DOHH2 (cell line): ENCODE results near the gene MKLN1.

ENCODE experiments used
- H3F3A ChIP-seq: fragments of 200-600 bp; sonication (generic), shearing (Covaris generic); 2 replicates; pipeline ENCODE4 v1.6.0; 2016; ENCODE audit warnings: antibody characterized with exemption, mild to moderate bottlenecking; ENCODE audit not compliant: control insufficient read depth, insufficient read depth
- H3K27ac ChIP-seq: fragments of 200-600 bp; sonication (generic); 2 replicates; pipeline ENCODE4 v1.5.1; 2014; ENCODE audit warnings: low read depth, mild to moderate bottlenecking, low read length, moderate library complexity
- H3K27me3 ChIP-seq: fragments of 200-600 bp; sonication (generic); 2 replicates; pipeline ENCODE4 v1.6.1; 2014; ENCODE audit warnings: mild to moderate bottlenecking, low read length, mixed read lengths; ENCODE audit not compliant: control insufficient read depth
- H3K36me3 ChIP-seq: fragments of 200-600 bp; sonication (generic); 2 replicates; pipeline ENCODE4 v1.6.1; 2014; ENCODE audit warnings: mild to moderate bottlenecking, low read length, moderate library complexity, mixed read lengths; ENCODE audit not compliant: control insufficient read depth
- H3K4me1 ChIP-seq: fragments of 200-600 bp; sonication (generic); 2 replicates; pipeline ENCODE4 v1.6.1; 2014; ENCODE audit warnings: mild to moderate bottlenecking, low read length, mixed read lengths; ENCODE audit not compliant: control insufficient read depth
- H3K4me2 ChIP-seq: fragments of 200-600 bp; sonication (generic); 2 replicates; pipeline ENCODE4 v1.6.0; 2014; ENCODE audit warnings: mild to moderate bottlenecking, low read length, moderate library complexity
- H3K4me3 ChIP-seq: fragments of 200-600 bp; sonication (generic); 2 replicates; pipeline ENCODE4 v1.5.1; 2014; ENCODE audit warnings: mild to moderate bottlenecking, low read length, mixed read lengths
- H3K79me2 ChIP-seq: fragments of 200-600 bp; sonication (generic); 2 replicates; pipeline ENCODE4 v1.6.1; 2014; ENCODE audit warnings: mild to moderate bottlenecking, low read length, mixed read lengths; ENCODE audit not compliant: control insufficient read depth
- H3K9me2 ChIP-seq: fragments of 200-600 bp; sonication (generic); replicated peaks from 2 replicates; pipeline ENCODE4 v1.6.1; 2014; ENCODE audit warnings: mild to moderate bottlenecking, low read length, mixed read lengths; ENCODE audit not compliant: control insufficient read depth
- H3K9me3 ChIP-seq: fragments of 200-600 bp; sonication (generic); 2 replicates; pipeline ENCODE4 v1.6.1; 2014; ENCODE audit warnings: antibody characterized with exemption, low read length, mixed read lengths; ENCODE audit not compliant: control insufficient read depth, insufficient read depth
- H4K20me1 ChIP-seq: fragments of 200-600 bp; sonication (generic); 2 replicates; pipeline ENCODE4 v1.6.0; 2014; ENCODE audit warnings: low read depth, mild to moderate bottlenecking, antibody characterized with exemption, low read length, moderate library complexity; ENCODE audit not compliant: control insufficient read depth, insufficient read depth
- EZH2phosphoT487 ChIP-seq: fragments of 200-600 bp; sonication (generic); IDR thresholded peaks from 2 replicates; pipeline ENCODE4 v1.6.1; 2017; ENCODE audit warnings: borderline replicate concordance, mild to moderate bottlenecking, antibody characterized with exemption, low read length, moderate library complexity, mixed read lengths
- TF ChIP-seq, protein P1 (sequence below): fragments of 200-600 bp; sonication (generic); IDR thresholded peaks from one replicate; pipeline ENCODE4 v1.5.1; 2014; ENCODE audit warnings: antibody characterized with exemption, mild to moderate bottlenecking, low read depth, low read length; ENCODE audit not compliant: poor library complexity, severe bottlenecking

The MKLN1 gene

DNA sequence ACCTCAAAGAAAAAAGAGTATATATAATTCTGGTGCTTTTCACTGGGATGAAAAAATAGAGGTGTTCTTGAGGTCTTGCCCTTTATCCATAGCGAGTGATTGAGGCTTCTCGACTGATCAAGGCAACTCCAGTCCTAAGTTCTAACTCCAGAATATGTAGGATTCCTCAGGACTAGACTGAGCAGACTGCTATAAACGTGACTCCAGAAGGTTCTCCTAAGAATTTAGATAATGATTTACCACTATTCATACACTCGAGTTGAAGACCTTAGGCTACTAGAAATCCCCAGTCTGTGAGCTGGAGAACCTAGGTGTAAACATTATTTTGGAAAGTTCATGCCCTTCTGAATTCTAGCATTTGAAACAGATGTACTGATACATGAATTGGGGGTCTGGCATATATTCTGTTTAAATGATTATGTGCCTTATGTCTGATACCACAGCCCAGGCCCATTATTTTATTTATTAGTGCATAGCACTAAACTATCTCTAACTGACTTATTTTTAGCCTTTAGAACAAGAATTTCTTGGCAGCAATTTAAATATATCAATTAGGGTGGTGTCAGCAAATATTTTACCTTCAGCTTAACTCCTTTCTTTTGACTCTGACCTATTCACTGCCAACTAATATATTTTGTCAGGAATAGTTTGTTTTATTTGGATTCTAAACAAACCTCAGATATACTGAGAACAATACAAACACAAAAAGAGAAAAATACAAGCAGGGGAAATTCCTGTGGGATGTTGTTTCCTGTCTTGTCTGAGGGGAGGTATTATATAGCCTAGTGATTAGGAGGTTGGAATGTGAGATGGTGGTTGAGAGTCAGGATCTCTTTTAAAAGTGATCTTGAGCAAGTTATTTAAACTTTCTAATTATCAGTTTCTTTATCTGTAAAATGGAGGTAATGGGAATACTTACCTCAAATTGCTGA is 153.0 kb downstream of the MKLN1 start:
- no peaks in the 10 kb centered on the region for H3K79me2 ChIP-seq
- TF ChIP-seq EZH2phosphoT487: no peak
- TF ChIP-seq, protein P1, sequence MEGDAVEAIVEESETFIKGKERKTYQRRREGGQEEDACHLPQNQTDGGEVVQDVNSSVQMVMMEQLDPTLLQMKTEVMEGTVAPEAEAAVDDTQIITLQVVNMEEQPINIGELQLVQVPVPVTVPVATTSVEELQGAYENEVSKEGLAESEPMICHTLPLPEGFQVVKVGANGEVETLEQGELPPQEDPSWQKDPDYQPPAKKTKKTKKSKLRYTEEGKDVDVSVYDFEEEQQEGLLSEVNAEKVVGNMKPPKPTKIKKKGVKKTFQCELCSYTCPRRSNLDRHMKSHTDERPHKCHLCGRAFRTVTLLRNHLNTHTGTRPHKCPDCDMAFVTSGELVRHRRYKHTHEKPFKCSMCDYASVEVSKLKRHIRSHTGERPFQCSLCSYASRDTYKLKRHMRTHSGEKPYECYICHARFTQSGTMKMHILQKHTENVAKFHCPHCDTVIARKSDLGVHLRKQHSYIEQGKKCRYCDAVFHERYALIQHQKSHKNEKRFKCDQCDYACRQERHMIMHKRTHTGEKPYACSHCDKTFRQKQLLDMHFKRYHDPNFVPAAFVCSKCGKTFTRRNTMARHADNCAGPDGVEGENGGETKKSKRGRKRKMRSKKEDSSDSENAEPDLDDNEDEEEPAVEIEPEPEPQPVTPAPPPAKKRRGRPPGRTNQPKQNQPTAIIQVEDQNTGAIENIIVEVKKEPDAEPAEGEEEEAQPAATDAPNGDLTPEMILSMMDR: no peak
- H3K36me3 ChIP-seq: peaks cover 8% of the 10 kb centered on the region
- peaks cover 16% of the 10 kb centered on the region for H3K4me1 ChIP-seq
- H3K4me2 ChIP-seq: no peak overlapping the region
- H3K9me3 ChIP-seq: no peaks in the 10 kb centered on the region
- no peaks in the 10 kb centered on the region for H4K20me1 ChIP-seq
- no peaks in the 10 kb centered on the region for H3K27me3 ChIP-seq
- H3K27ac ChIP-seq: no peak overlapping the region
- H3K9me2 ChIP-seq: no peaks in the 10 kb centered on the region
- peaks cover 3% of the 10 kb centered on the region; the same call in 1 of the 2 replicates for H3F3A ChIP-seq
- no peak overlapping the region for H3K4me3 ChIP-seq

DNA sequence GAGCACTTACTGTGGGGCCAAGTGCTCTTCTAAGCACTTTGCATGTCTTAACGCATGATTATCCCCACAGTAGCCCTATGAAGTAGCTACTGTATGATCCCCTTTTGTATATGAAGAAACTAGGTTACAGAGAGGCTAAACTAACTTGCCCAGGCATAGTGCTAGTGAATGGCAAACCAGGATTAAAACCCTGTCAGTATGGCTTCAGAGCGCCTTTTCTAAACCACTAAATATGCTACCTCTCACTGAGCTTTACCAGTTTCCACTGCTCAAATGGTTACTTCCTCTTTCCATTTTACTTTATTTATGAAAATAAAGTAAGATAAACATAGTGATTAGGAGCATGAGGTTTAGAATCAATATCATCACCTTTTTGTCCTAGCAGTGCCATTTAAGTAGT is 155.1 kb downstream of the MKLN1 start:
- Histone ChIP-seq H3K4me1 (peaks cover 16% of the 10 kb centered on the region), H3K27me3 (no peaks in the 10 kb centered on the region), H3K79me2 (no peaks in the 10 kb centered on the region), H3K27ac (no peak overlapping the region), H3K36me3 (peaks cover 12% of the 10 kb centered on the region), H3K9me3 (no peaks in the 10 kb centered on the region), H3F3A (peaks cover 3% of the 10 kb centered on the region), H3K4me3 (no peak overlapping the region), H4K20me1 (no peaks in the 10 kb centered on the region), H3K9me2 (no peaks in the 10 kb centered on the region), H3K4me2 (no peak overlapping the region)
- no peak for TF ChIP-seq EZH2phosphoT487
- TF ChIP-seq, protein P1: no peak

DNA sequence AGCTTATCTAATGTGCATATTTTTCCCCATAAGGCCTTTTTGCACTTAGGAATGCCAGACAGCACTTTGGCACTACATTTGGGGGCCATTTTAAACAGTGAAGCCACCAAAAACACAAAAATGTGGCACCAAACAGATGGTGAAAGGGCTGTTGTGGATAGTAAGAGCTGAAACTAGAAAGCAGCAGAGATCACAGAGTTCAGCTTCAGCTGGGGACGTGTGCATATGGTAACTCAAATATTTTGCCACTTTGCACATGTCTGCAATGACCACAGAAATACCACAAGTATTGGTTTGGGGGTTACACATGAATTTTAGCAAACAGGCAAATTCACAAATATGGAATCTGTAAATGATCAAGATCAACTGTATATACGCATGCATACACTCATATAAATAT is 155.9 kb downstream of the MKLN1 start:
- no peaks in the 10 kb centered on the region for H3K27me3 ChIP-seq
- TF ChIP-seq, protein P1: no peak
- TF ChIP-seq EZH2phosphoT487: no peak
- no peaks in the 10 kb centered on the region for H3K79me2 ChIP-seq
- peaks cover 12% of the 10 kb centered on the region for H3K36me3 ChIP-seq
- no peak overlapping the region for H3K4me2 ChIP-seq
- H3F3A ChIP-seq: peaks cover 3% of the 10 kb centered on the region
- no peak overlapping the region for H3K4me3 ChIP-seq
- no peaks in the 10 kb centered on the region for H3K9me2 ChIP-seq
- H3K27ac ChIP-seq: no peak overlapping the region
- H4K20me1 ChIP-seq: no peaks in the 10 kb centered on the region
- peaks cover 16% of the 10 kb centered on the region for H3K4me1 ChIP-seq
- no peaks in the 10 kb centered on the region for H3K9me3 ChIP-seq
